Tibial nerve (tissue), 4 donors: Measurements from ENCODE around the gene TMEM150C. TPM values are rescaled to one million over a fixed set of nuclear protein-coding genes. Genes with fewer than 3 reads are reported as not detected.

Experiments
- DNase-seq, 2 donors: peaks; one replicate each; pipeline ENCODE4 v3.0.0-alpha.2; 2019; ENCODE audit warnings: low spot score in 2 of 2
- H3K27ac ChIP-seq, 4 donors: fragments of 200-600 bp; sonication (generic) in 3 of 4; one replicate each; pipeline ENCODE4 v1.5.1; 2017 to 2019; ENCODE audit warnings: mild to moderate bottlenecking in 1 of 4
- H3K27me3 ChIP-seq, 2 donors: fragments of 200-600 bp; sonication (generic) in 1 of 2; one replicate each; pipeline versions ENCODE4 v1.5.1 to v1.6.0; 2017 to 2019
- H3K36me3 ChIP-seq, 3 donors: fragments of 200-600 bp; sonication (generic); one replicate each; pipeline ENCODE4 v1.5.1; 2018 to 2019
- H3K4me1 ChIP-seq, 4 donors: fragments of 200-600 bp; sonication (generic) in 3 of 4; one replicate each; pipeline ENCODE4 v1.5.1; 2017 to 2019
- H3K4me3 ChIP-seq, 4 donors: fragments of 200-600 bp; sonication (generic) in 3 of 4; one replicate each; pipeline ENCODE4 v1.5.1; 2017 to 2019; ENCODE audit warnings: mild to moderate bottlenecking in 1 of 4, moderate library complexity in 1 of 4
- H3K9me3 ChIP-seq, 4 donors: fragments of 200-600 bp; sonication (generic) in 3 of 4; one replicate each; pipeline ENCODE4 v1.5.1; 2017 to 2019
- CTCF ChIP-seq, 5 experiments: fragments of 200-600 bp in 3 of 5; fragments of 450-650 bp in 2 of 5; sonication (generic) in 3 of 5; IDR thresholded peaks; one replicate each; pipeline ENCODE4 v1.5.1; 2016 to 2019; ENCODE audit warnings: antibody characterized with exemption in 5 of 5, mild to moderate bottlenecking in 3 of 5, moderate library complexity in 2 of 5
- EP300 ChIP-seq, 2 donors: sonication (generic); formaldehyde crosslinking; IDR thresholded peaks; one replicate each; pipeline ENCODE4 v1.6.1; 2017; ENCODE audit warnings: antibody characterized with exemption in 2 of 2, mild to moderate bottlenecking in 1 of 2
- POLR2A ChIP-seq, 2 donors: fragments of 450-650 bp; IDR thresholded peaks; one replicate each; pipeline ENCODE4 v1.6.1; 2017; ENCODE audit warnings: antibody characterized with exemption in 2 of 2, mild to moderate bottlenecking in 2 of 2, moderate library complexity in 2 of 2
- WGBS, 2 donors: methylation state at CpG; one replicate each; pipeline ENCODE4 v1.1.5; 2018; 5-methylcytosine and 5-hydroxymethylcytosine counted together
- total RNA-seq, 4 donors: library from RNA; depleted of rRNA; stranded (reverse); fragments of >200 nt; gene quantifications; one replicate each; pipeline ENCODE4 v1.1.0, GENCODE V29; 2016

TMEM150C gene
- total RNA-seq, 4 donors from 2014 or later, result 6.3 to 44.9 (median 16.0) TPM

- TF ChIP-seq EP300 (IDR thresholded peaks at IDR 0.05) (peak in 1 of 2 donors; percentile 46), POLR2A (IDR thresholded peaks at IDR 0.05) (no peak)
- Histone ChIP-seq H3K36me3 (no peaks in the 10 kb centered on the region), H3K4me1 (no peaks in the 10 kb centered on the region), H3K9me3 (no peaks in the 10 kb centered on the region), H3K27me3 (no peaks in the 10 kb centered on the region), H3K4me3 (no peak overlapping the region), H3K27ac (peak overlapping the region in 1 of 4 donors; percentile 57)
- DNase-seq, result peak in 1 of 2 donors; percentile 16
- 80 to 82% methylated on average over 9 of the region's 9 CpGs for WGBS, 2 donors
Observed at GRCh38 chr4:82601242-82602015, 39.6 kb upstream of the TMEM150C start.

GRCh38 chr4:82599336-82599735 is 37.5 kb upstream of the TMEM150C start:
- Histone ChIP-seq H3K27ac (no peak overlapping the region), H3K27me3 (no peaks in the 10 kb centered on the region), H3K36me3 (no peaks in the 10 kb centered on the region), H3K4me1 (no peaks in the 10 kb centered on the region), H3K9me3 (no peaks in the 10 kb centered on the region), H3K4me3 (no peak overlapping the region)
- DNase-seq, result no peak
- 70 to 76% methylated on average over 4 of the region's 4 CpGs for WGBS, 2 donors
- TF ChIP-seq EP300 (IDR thresholded peaks at IDR 0.05) (no peak), CTCF (IDR thresholded peaks at IDR 0.05) (no peak), POLR2A (IDR thresholded peaks at IDR 0.05) (no peak)

GRCh38 chr4:82594456-82594855 is 32.7 kb upstream of the TMEM150C start:
- DNase-seq, result no peak
- Histone ChIP-seq H3K27me3 (no peaks in the 10 kb centered on the region), H3K4me1 (no peaks in the 10 kb centered on the region), H3K4me3 (no peak overlapping the region), H3K36me3 (no peaks in the 10 kb centered on the region), H3K27ac (no peak overlapping the region), H3K9me3 (no peaks in the 10 kb centered on the region)
- TF ChIP-seq POLR2A (IDR thresholded peaks at IDR 0.05), result no peak
- TF ChIP-seq EP300 (IDR thresholded peaks at IDR 0.05), result no peak
- TF ChIP-seq CTCF (IDR thresholded peaks at IDR 0.05), result no peak
- 37 to 53% methylated on average over 4 of the region's 4 CpGs for WGBS, 2 donors

- no peak overlapping the region for H3K27ac ChIP-seq
- no peak for TF ChIP-seq CTCF (IDR thresholded peaks at IDR 0.05)
- H3K9me3 ChIP-seq, result no peaks in the 10 kb centered on the region
- H3K4me3 ChIP-seq, result no peak overlapping the region
- H3K4me1 ChIP-seq, result no peaks in the 10 kb centered on the region
- DNase-seq, result no peak
- 68 to 72% methylated on average over 5 of the region's 5 CpGs for WGBS, 2 donors
- no peaks in the 10 kb centered on the region for H3K36me3 ChIP-seq
- H3K27me3 ChIP-seq, result no peaks in the 10 kb centered on the region
Observed at GRCh38 chr4:82593411-82593810, 31.6 kb upstream of the TMEM150C start.

- no peak for TF ChIP-seq POLR2A (IDR thresholded peaks at IDR 0.05)
- TF ChIP-seq CTCF (IDR thresholded peaks at IDR 0.05), result no peak
- no peak for TF ChIP-seq EP300 (IDR thresholded peaks at IDR 0.05)
- H3K27ac ChIP-seq, result no peak overlapping the region
- no peak for DNase-seq
- H3K36me3 ChIP-seq, result no peaks in the 10 kb centered on the region
- no peaks in the 10 kb centered on the region for H3K27me3 ChIP-seq
- no peak overlapping the region for H3K4me3 ChIP-seq
- H3K9me3 ChIP-seq, result no peaks in the 10 kb centered on the region
- H3K4me1 ChIP-seq, result no peaks in the 10 kb centered on the region
- WGBS, 2 donors, result 95 to 97% methylated on average over 3 of the region's 3 CpGs
Observed at GRCh38 chr4:82592639-82593038, 30.9 kb upstream of the TMEM150C start.
